ENCODE results near the gene ATXN1. TPM values are rescaled to one million over a fixed set of nuclear protein-coding genes. Genes with fewer than 3 reads are reported as not detected.
A peak's percentile ranks its signal among the peaks of the same experiment; 100 is the strongest.

The ATXN1 gene
- total RNA-seq, 1 donor from 2014 or later, result 70.0 TPM

DNA sequence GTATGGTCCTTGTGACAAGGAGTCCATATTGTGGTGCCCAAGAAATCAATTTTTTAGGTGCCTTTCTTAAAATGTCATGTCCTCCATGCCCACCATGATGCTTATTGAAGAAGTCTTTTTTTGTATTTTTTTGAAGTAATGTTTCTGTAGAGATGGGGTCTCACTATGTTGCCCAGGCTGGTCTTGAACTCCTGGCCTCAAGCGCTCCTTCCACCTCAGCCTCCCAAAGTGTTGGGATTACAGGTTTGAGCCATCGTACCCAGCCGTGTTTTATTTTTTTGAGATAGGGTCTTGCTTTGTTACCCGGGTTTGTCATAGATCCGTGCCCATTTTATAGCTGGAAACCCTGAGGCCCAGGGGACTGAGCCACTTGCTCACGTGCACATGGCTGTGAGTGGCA lies 238.3 kb downstream of the ATXN1 start:
- Mint-ChIP-seq H3K27me3 (no peaks in the 10 kb centered on the region), H3K36me3 (ENCODE audit: low read depth) (peaks cover 50% of the 10 kb centered on the region), H3K9me3 (no peaks in the 10 kb centered on the region), H3K4me1 (peaks cover 29% of the 10 kb centered on the region), H3K4me3 (no peak overlapping the region), H3K27ac (no peak overlapping the region)
- DNase-seq, result no peak
- intact Hi-C loops (cut with micrococcal nuclease), result no loop called here

DNA sequence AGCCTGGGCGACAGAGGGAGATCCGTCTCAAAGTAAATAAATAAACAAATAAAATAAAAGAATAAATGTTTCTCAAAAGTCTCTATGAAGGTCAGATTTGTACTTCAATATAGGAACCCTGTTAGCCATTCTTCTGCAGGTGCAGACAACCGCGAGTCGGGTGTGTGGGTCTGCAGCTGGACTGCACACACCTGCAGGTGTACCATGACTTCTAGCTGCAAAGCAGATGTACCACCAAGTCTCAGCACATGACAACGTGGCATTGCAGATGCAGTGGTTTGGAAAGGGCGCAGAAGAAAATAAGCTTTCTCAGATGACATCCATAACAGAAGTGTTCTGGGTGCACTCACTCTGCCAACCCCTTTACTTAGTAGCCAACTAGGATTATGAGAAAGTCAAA lies 239.7 kb downstream of the ATXN1 start:
- H3K27ac Mint-ChIP-seq, result no peak overlapping the region
- H3K4me1 Mint-ChIP-seq, result peaks cover 39% of the 10 kb centered on the region
- H3K4me3 Mint-ChIP-seq, result no peak overlapping the region
- H3K27me3 Mint-ChIP-seq, result no peaks in the 10 kb centered on the region
- intact Hi-C loops (cut with micrococcal nuclease), result no loop called here
- H3K9me3 Mint-ChIP-seq, result no peaks in the 10 kb centered on the region
- H3K36me3 Mint-ChIP-seq (ENCODE audit: low read depth), result peaks cover 55% of the 10 kb centered on the region
- DNase-seq, result no peak

DNA sequence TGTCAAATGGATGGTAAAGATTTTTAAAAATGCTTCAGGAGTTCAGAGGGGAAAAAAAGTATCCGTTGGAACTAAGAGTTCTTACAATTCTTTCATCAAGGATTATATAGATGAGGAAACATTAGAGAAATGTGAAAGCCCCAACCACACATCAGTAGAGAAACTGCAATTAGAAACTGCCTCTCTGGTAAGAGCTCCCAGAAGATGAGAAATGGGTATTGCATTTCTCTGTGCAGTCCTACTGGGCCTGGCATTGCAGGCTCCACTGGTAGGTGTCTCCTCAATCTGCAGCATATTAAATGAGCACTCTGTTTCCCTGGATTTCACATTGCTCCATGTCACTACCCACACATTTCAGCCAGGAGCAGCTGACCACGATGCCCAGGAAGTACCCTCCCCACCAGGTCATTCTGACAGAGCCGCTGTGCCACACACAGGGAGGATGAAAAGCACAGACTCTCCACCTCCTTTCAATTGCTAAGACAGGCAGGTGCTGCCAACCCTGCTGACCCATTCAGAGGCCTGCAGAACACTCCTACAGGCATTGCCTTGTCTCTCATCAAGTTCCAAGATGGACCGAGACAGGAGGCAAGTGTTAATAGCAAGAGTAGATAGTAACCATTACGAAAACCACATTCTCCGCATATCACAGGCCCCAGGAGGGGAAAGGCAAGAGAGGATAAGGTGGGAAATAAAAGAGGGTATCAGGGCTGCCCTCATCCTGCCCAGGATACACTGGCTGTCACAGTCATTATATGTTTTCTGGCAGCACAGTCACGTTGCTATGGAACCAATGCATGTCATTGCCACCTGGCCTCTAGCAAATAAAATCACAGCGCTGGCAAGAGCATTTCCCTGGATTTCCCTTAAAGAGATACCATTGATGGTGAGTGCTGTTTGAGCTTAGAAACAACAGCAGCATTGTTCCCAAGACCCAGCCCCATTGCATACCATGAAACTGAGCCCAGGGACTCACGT lies 241.7 kb downstream of the ATXN1 start:
- Mint-ChIP-seq H3K36me3 (ENCODE audit: low read depth) (peaks cover 51% of the 10 kb centered on the region), H3K4me1 (peaks cover 37% of the 10 kb centered on the region)

DNA sequence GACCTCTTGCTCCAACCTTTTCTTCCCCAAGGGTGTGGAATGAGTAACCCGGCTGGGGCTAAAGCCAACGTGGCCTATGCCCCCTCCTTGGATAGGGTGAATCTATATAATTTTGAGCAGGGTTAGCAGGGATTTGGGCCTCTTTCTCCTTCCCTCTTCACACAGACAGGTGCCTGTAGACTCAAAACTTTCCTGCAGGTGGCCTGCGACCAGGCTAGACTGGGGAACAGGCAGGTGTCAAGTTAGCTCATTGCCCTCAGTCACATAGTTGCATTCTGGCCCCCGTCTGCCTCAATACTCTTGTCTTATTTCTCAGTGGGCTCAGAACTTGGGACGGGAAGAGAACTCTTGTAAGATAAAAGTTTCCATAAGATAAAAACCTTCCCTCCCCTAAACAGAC lies 243.0 kb downstream of the ATXN1 start:
- Mint-ChIP-seq H3K9me3 (no peaks in the 10 kb centered on the region), H3K36me3 (ENCODE audit: low read depth) (peaks cover 49% of the 10 kb centered on the region)
- intact Hi-C loops (cut with micrococcal nuclease), result loop anchor here (10.0 kb wide), 1 partner anchor 437 kb away; no protein-coding TSS in a partner anchor

More for the DNA sequence above, 241.7 kb downstream of the ATXN1 start:
- intact Hi-C loops (cut with micrococcal nuclease), result loop anchor here (10.0 kb wide), 1 partner anchor 435 kb away; no protein-coding TSS in a partner anchor
- Mint-ChIP-seq H3K27ac (no peak overlapping the region), H3K4me3 (no peak overlapping the region), H3K9me3 (no peaks in the 10 kb centered on the region), H3K27me3 (no peaks in the 10 kb centered on the region)
- no peak for DNase-seq

DNA sequence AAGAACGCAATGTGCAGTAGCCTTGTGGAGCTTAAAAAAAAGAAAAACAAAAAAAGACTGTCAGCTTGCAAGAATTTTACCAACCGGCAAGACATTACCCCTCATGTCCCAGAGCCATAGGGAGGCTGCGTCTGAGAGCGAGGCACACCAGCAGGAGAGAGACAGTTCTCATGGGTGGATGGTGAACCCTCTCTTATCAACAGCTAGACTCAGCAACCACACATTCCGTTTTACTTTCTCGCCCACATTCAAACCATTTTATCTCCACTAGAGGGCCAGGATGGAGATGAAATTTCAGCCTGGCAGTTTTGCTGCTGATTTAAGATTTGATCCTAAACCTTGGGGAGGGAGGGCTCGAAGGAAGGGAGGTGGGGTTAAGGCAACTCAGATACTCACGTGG lies 247.0 kb downstream of the ATXN1 start:
- Mint-ChIP-seq H3K36me3 (ENCODE audit: low read depth) (peaks cover 32% of the 10 kb centered on the region), H3K9me3 (no peaks in the 10 kb centered on the region), H3K27ac (peak overlapping the region; percentile 84), H3K4me3 (peak overlapping the region; percentile 52), H3K4me1 (peaks cover 70% of the 10 kb centered on the region), H3K27me3 (no peaks in the 10 kb centered on the region)
- intact Hi-C loops (cut with micrococcal nuclease), result loop anchor here (1.0 to 10.0 kb wide), 7 partner anchors 63 to 503 kb away; no protein-coding TSS in a partner anchor
- peak; percentile 82 for DNase-seq

More for the DNA sequence above, 243.0 kb downstream of the ATXN1 start:
- Mint-ChIP-seq H3K4me3 (no peak overlapping the region), H3K27me3 (no peaks in the 10 kb centered on the region), H3K27ac (no peak overlapping the region), H3K4me1 (peaks cover 42% of the 10 kb centered on the region)
- DNase-seq, result no peak

DNA sequence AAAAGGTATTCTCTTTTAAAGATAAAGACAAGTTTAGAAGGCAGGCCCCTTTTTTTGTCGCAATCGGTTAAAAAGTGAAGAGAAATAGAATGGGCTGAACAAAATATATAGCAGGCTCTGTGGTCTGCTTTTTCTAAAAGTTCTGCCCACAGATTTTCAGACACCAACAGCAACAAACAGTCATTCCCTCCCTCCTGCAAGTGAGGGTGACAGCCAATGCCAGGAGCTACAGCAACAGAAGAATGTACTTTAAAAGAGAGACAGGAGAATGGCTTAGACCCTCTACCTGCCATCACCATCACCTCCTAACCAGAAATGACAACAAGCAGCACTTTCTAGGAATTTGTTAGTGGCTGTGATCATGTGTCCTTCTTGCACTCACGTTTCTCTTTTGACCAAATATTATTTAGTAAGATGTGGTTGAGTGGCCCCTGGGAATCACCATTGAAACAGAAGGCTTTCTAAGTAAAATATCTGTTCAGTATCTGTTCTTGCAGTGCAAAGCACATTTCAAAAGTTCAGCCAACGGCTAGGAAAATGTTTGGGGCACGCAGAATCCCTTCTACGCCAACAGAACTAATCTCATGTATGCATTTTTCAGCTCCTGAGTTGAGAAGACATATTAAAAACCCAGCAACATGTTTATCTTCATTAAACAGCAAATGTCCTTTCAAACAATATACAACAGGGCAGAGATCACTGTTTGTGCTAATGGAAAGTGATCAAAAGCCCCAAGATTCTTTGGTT lies 248.5 kb downstream of the ATXN1 start:
- peak overlapping the region; percentile 35 for H3K27ac Mint-ChIP-seq
- H3K36me3 Mint-ChIP-seq (ENCODE audit: low read depth), result peaks cover 27% of the 10 kb centered on the region
- no peaks in the 10 kb centered on the region for H3K9me3 Mint-ChIP-seq
- peaks cover 61% of the 10 kb centered on the region for H3K4me1 Mint-ChIP-seq
- no peaks in the 10 kb centered on the region for H3K27me3 Mint-ChIP-seq
- H3K4me3 Mint-ChIP-seq, result peak overlapping the region; percentile 5
- no peak for DNase-seq
- intact Hi-C loops (cut with micrococcal nuclease), result loop anchor here (2.0 to 10.0 kb wide), 7 partner anchors 38 to 505 kb away; no protein-coding TSS in a partner anchor

DNA sequence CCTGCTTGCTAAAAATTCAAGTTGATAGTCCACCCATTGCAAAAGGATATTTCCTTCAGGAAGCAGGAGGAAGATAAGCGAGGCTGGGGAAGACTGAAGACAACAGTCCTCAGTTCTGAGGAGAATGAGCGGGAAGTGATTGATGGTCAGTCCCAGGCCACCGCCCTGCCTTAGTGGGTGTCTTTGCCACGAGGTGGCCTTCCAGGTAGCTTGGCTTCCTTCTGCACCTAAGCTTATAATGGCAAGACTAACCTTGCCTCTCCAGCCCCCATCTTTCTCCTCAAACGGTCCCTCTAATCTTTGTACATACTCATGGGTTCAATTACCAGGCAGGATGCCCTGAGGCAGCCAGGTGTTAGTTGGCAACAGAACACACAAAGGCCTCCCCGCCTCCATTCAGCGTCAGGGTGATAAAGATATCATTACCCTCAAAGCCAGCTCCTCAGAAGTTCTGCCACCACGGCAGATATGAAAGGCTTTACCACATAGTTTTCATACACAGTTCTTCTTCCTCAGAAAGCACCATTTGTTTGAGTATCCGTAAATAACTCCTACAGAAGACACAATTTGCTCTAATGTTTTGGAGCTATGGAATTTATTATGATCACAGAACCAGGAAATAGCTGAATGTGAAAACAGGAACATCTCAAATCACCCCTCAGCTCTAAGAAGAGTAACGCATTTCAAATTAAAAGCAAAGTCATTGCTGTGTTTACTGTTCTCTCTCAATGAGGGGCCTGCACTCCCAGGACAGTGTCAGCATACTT lies 249.4 kb downstream of the ATXN1 start:
- H3K4me3 Mint-ChIP-seq, result peak overlapping the region; percentile 42

DNA sequence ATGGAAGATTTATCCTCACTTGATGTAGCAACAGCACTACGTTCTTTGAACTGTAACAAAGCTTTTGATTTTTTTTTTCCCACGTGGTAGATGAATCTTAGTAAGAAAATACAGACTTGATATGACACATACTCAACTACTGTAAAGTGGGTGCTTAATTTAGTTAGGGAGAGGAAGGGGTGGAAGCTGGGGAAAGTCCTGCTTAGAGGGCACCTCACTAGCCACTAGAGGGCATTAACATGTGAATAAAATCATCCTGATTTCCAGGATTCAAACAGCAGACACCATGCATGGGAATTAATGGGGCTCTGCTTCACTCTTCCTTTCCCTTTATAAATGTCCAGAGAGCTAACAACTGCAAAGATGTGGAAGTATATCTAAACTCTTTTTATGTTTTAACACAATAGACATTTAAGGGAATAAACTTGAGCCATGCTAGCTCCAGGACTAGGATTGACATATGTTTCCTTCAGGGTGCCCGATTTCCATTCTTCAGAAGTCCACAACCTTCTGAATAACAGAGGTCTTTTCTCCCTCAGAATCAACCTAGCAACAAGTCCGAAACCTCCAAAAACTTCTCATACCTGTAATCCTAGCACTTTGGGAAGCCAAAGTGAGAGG lies 250.1 kb downstream of the ATXN1 start:
- peak overlapping the region; percentile 84 for H3K27ac Mint-ChIP-seq
- peak overlapping the region; percentile 20 for H3K4me3 Mint-ChIP-seq
- intact Hi-C loops (cut with micrococcal nuclease), result loop anchor here (1.0 to 10.0 kb wide), 6 partner anchors 28 to 506 kb away; no protein-coding TSS in a partner anchor
- H3K27me3 Mint-ChIP-seq, result no peaks in the 10 kb centered on the region
- no peaks in the 10 kb centered on the region for H3K9me3 Mint-ChIP-seq
- peaks cover 56% of the 10 kb centered on the region for H3K4me1 Mint-ChIP-seq
- H3K36me3 Mint-ChIP-seq (ENCODE audit: low read depth), result peaks cover 24% of the 10 kb centered on the region
- no peak for DNase-seq

More for the DNA sequence above, 249.4 kb downstream of the ATXN1 start:
- intact Hi-C loops (cut with micrococcal nuclease), result loop anchor here (1.0 to 10.0 kb wide), 8 partner anchors 29 to 505 kb away; no protein-coding TSS in a partner anchor
- no peaks in the 10 kb centered on the region for H3K9me3 Mint-ChIP-seq
- H3K27me3 Mint-ChIP-seq, result no peaks in the 10 kb centered on the region
- peak; percentile 68 for DNase-seq
- peaks cover 23% of the 10 kb centered on the region for H3K36me3 Mint-ChIP-seq (ENCODE audit: low read depth)
- H3K4me1 Mint-ChIP-seq, result peaks cover 55% of the 10 kb centered on the region
- peak overlapping the region; percentile 84 for H3K27ac Mint-ChIP-seq

DNA sequence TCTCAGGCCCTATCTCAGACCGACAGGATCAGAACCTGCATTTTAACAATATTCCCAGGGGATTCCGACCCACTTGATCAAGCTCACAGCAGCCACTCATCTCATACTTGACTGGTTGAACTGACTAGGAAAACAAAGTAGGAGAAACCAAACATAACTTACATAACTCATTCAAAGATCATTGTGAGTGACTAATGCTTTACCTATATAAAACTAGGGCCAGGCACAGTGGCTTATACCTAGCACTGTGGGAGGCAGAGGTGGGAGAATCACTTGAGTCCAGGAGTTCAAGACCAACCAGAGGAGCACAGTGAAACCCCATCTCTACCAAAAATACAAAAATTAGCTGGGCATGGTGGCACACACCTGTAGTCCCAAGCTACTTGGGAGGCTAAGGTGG lies 251.0 kb downstream of the ATXN1 start:
- no peaks in the 10 kb centered on the region for H3K27me3 Mint-ChIP-seq
- H3K27ac Mint-ChIP-seq, result peak overlapping the region; percentile 34
- no peaks in the 10 kb centered on the region for H3K9me3 Mint-ChIP-seq
- no peak for DNase-seq
- peaks cover 30% of the 10 kb centered on the region for H3K36me3 Mint-ChIP-seq (ENCODE audit: low read depth)
- no peak overlapping the region for H3K4me3 Mint-ChIP-seq
- H3K4me1 Mint-ChIP-seq, result peaks cover 62% of the 10 kb centered on the region
- intact Hi-C loops (cut with micrococcal nuclease), result loop anchor here (5.0 to 10.0 kb wide), 5 partner anchors 67 to 507 kb away; no protein-coding TSS in a partner anchor

DNA sequence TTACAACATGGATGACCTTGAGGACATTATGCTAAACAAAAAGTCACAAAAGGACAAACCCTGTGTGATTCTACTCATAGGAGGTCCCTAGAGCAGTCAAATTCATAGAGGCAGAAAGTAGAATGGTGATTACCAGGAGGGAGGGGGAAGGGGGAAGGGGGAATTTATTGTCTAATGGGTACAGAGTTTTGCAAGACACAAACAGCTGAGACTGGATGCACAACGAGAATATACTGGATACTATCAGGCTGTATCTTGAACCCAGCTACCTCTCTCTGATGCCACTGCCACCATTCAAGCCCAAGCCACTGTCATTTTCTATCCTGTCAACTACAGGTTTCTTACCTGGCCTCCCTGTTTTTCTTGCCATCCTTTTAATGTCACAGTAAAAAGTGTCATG lies 252.3 kb downstream of the ATXN1 start:
- no peak overlapping the region for H3K27ac Mint-ChIP-seq
- H3K27me3 Mint-ChIP-seq, result no peaks in the 10 kb centered on the region
- intact Hi-C loops (cut with micrococcal nuclease), result no loop called here
- peaks cover 63% of the 10 kb centered on the region for H3K4me1 Mint-ChIP-seq
- no peak for DNase-seq
- H3K9me3 Mint-ChIP-seq, result no peaks in the 10 kb centered on the region
- H3K36me3 Mint-ChIP-seq (ENCODE audit: low read depth), result peaks cover 29% of the 10 kb centered on the region
- H3K4me3 Mint-ChIP-seq, result no peak overlapping the region

DNA sequence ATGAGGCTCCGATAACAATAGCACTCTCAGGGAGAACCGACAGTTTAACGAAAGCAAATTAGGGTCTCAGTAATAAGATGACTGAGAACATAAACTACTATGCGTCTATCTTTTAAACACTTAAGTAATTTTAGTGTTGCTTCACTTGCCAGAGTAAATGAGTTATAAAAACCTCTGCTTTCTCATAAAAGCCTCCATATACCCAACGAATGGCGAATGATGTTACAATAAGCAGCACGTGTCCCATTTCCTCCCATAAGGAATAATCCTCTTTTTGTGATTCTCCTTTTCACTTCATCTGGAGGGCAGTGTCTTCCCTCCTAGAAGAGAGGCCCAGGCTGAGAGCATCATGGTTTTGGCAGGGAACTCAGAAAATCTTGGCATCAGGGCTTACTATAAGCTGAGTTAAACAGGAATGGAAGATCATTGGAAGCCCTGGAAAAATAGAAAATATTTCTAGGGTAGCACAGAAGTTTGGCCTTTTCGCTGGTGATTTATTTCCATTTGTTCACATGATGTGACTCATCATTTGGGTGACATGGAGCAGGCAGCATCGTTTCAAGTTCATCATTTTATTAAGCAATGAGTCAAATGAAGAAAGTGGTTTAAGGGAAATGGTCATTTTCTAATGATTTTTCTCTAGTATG lies 255.4 kb downstream of the ATXN1 start:
- peaks cover 38% of the 10 kb centered on the region for H3K36me3 Mint-ChIP-seq (ENCODE audit: low read depth)
- H3K27me3 Mint-ChIP-seq, result no peaks in the 10 kb centered on the region
- H3K9me3 Mint-ChIP-seq, result peaks cover 4% of the 10 kb centered on the region
- no peak overlapping the region for H3K27ac Mint-ChIP-seq
- intact Hi-C loops (cut with micrococcal nuclease), result no loop called here
- peaks cover 41% of the 10 kb centered on the region for H3K4me1 Mint-ChIP-seq
- DNase-seq, result no peak
- no peak overlapping the region for H3K4me3 Mint-ChIP-seq

DNA sequence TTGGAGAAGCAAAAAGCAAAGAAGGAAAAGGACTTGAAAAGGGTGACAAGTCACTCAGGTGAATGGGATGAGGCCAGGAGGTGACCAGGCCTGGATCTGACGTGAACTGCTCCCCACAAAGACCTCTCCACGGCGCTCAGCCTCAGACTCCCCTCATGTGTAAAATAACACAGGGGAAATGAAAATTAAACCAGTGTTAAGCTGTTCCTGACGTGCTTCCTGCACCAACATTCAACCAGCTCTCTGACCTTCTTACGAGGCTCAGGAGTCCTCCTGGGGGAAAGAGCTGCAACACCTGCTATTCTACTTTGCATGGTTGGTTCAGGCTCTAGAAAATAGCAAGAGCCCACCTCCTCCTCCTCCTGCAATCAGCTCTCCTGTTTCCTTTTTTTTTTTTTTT lies 256.7 kb downstream of the ATXN1 start:
- H3K27ac Mint-ChIP-seq, result peak overlapping the region; percentile 30
- intact Hi-C loops (cut with micrococcal nuclease), result no loop called here
- H3K4me1 Mint-ChIP-seq, result peaks cover 39% of the 10 kb centered on the region

More for the DNA sequence above, 256.7 kb downstream of the ATXN1 start:
- DNase-seq, result no peak
- Mint-ChIP-seq H3K9me3 (peaks cover 7% of the 10 kb centered on the region), H3K4me3 (no peak overlapping the region), H3K27me3 (no peaks in the 10 kb centered on the region), H3K36me3 (ENCODE audit: low read depth) (peaks cover 39% of the 10 kb centered on the region)
